K562 (cell line): ENCODE measurements around the gene SLC25A44. TPM values are rescaled to one million over a fixed set of nuclear protein-coding genes. Genes with fewer than 3 reads are reported as not detected.

Source experiments
- ATAC-seq: fragments of 200-7000 bp; cut with Tn5 transposase; 3 replicates; pipeline ENCODE4 v1.9.1; 2020; ENCODE audit warnings: moderate library complexity
- BruUV-seq: library from RNA; stranded (reverse); fragments of 400-500 nt; replicated peaks from 2 replicates; lab custom pipeline; 2021; lab: Mats Ljungman, UMichigan
- CTCF ChIA-PET: fragments of 300-600 bp; formaldehyde crosslinking; extraction: SDS; loops from one replicate; lab custom pipeline; 2021; ENCODE audit warnings: low intra/inter-chr PET ratio; lab: Yijun Ruan, JAX
- POLR2A ChIA-PET: fragments of 300-600, 350-650 bp; sonication (Branson Sonifier 250); formaldehyde crosslinking; extraction: SDS; loops from one replicate; lab custom pipeline; 2021; ENCODE audit warnings: antibody characterized with exemption, inconsistent platforms; lab: Yijun Ruan, JAX
- DNase-seq, 4 experiments: peaks; one replicate each; pipeline versions ENCODE4 v3.0.0 to v3.0.0-alpha.2; 2011 to 2018; ENCODE audit warnings: low spot score in 3 of 4, mixed read lengths in 3 of 4; ENCODE audit errors: extremely low read depth in 1 of 4
- FAIRE-seq: peaks from 2 replicates; lab custom pipeline; 2011; peaks lifted over from hg19 to GRCh38; lab: Jason Lieb, UNC
- H2AFZ ChIP-seq: 2 replicates; pipeline ENCODE4 v1.6.0; 2011; ENCODE audit warnings: low read depth, low read length, control low read depth, inconsistent platforms
- H3K27ac ChIP-seq: fragments of 200-600 bp; 3 replicates; pipeline ENCODE4 v1.8.0; 2011; ENCODE audit warnings: low read depth, mild to moderate bottlenecking, control low read depth, inconsistent platforms, low read length, moderate library complexity, mixed read lengths; ENCODE audit errors: extremely low read depth
- H3K27me3 ChIP-seq, 2 experiments: fragments of 300-600 bp in 1 of 2; 2 replicates in 1 of 2; 3 replicates in 1 of 2; pipeline versions ENCODE4 v1.6.0 to v1.8.0; 2011; ENCODE audit warnings: inconsistent platforms in 2 of 2, low read length in 2 of 2, mild to moderate bottlenecking in 1 of 2, mixed read lengths in 1 of 2, moderate library complexity in 1 of 2; ENCODE audit not compliant: control insufficient read depth in 2 of 2, insufficient read depth in 2 of 2
- H3K36me3 ChIP-seq: fragments of 300-600 bp; 3 replicates; pipeline ENCODE4 v1.8.0; 2011; ENCODE audit warnings: mild to moderate bottlenecking, low read length, inconsistent platforms; ENCODE audit not compliant: control insufficient read depth, insufficient read depth
- H3K4me1 ChIP-seq, 2 experiments: fragments of 200-600 bp in 1 of 2; replicated peaks in 1 of 2; 2 replicates in 1 of 2; 3 replicates in 1 of 2; pipeline versions ENCODE4 v1.5.1 to v1.8.0; 2011; ENCODE audit warnings: inconsistent platforms in 2 of 2, low read length in 2 of 2, mild to moderate bottlenecking in 1 of 2, mixed read lengths in 1 of 2, moderate library complexity in 1 of 2; ENCODE audit not compliant: control insufficient read depth in 2 of 2, insufficient read depth in 2 of 2
- H3K4me2 ChIP-seq: 2 replicates; pipeline ENCODE4 v1.6.1; 2011; ENCODE audit warnings: low read length, control low read depth, inconsistent platforms, mixed read lengths; ENCODE audit not compliant: insufficient read depth
- H3K4me3 ChIP-seq: fragments of 200-600 bp; sonication (generic), shearing (Covaris generic); 2 replicates; pipeline ENCODE4 v1.5.1; 2016; ENCODE audit warnings: control low read depth, inconsistent platforms
- H3K79me2 ChIP-seq: fragments of 200-600 bp; 3 replicates; pipeline ENCODE4 v1.8.0; 2011; ENCODE audit warnings: low read length, inconsistent platforms; ENCODE audit not compliant: control insufficient read depth, insufficient read depth
- H3K9ac ChIP-seq, 2 experiments: 2 replicates each; pipeline versions ENCODE4 v1.6.0 to v1.6.1; 2011; ENCODE audit warnings: low read depth in 2 of 2, low read length in 2 of 2, control low read depth in 1 of 2, inconsistent platforms in 1 of 2, mild to moderate bottlenecking in 1 of 2, mixed read lengths in 1 of 2; ENCODE audit not compliant: insufficient read depth in 1 of 2
- H3K9me1 ChIP-seq: one replicate; pipeline ENCODE4 v1.6.0; 2011; ENCODE audit warnings: inconsistent platforms, mild to moderate bottlenecking, low read length, moderate library complexity; ENCODE audit not compliant: control insufficient read depth, insufficient read depth
- H3K9me3 ChIP-seq: replicated peaks from 2 replicates; pipeline ENCODE4 v1.5.1; 2011; ENCODE audit warnings: low read depth, low read length, inconsistent platforms; ENCODE audit not compliant: control insufficient read depth, insufficient read depth
- H4K20me1 ChIP-seq: replicated peaks from 2 replicates; pipeline ENCODE4 v1.6.1; 2011; ENCODE audit warnings: low read length, inconsistent platforms, mixed read lengths; ENCODE audit not compliant: control insufficient read depth, insufficient read depth
- DPF2 ChIP-seq: fragments of 450-650 bp; IDR thresholded peaks from 2 replicates; pipeline ENCODE4 v1.6.1; 2016
- FOXK2 ChIP-seq, 2 experiments: fragments of 450-650 bp; IDR thresholded peaks in 1 of 2; conservative IDR thresholded peaks in 1 of 2; 2 replicates each; pipeline ENCODE4 v1.6.1; 2016; ENCODE audit warnings: low read depth in 2 of 2, mild to moderate bottlenecking in 1 of 2
- KAT7 ChIP-seq: sonication (generic); formaldehyde crosslinking; IDR thresholded peaks from 2 replicates; pipeline ENCODE4 v1.8.0; 2022; ENCODE audit warnings: missing genetic modification reagents, mild to moderate bottlenecking, borderline replicate concordance
- KLF10 ChIP-seq: fragments of 250-450 bp; sonication (Bioruptor Pico); IDR thresholded peaks from 2 replicates; pipeline ENCODE4 v1.6.1; 2021; ENCODE audit warnings: matching md5 sums
- KLF6 ChIP-seq: fragments of 250-450 bp; sonication (Bioruptor Pico); IDR thresholded peaks from 2 replicates; pipeline ENCODE4 v1.4.0; 2020; ENCODE audit warnings: mild to moderate bottlenecking, moderate library complexity, borderline replicate concordance
- PTBP1 ChIP-seq: fragments of 200-400 bp; formaldehyde crosslinking; IDR thresholded peaks from 2 replicates; pipeline ENCODE4 v1.6.1; 2017; ENCODE audit warnings: low read depth, low read length
- ZC3H4 ChIP-seq: sonication (generic); formaldehyde crosslinking; IDR thresholded peaks from 2 replicates; pipeline ENCODE4 v1.9.0; 2021; ENCODE audit warnings: missing genetic modification reagents, borderline replicate concordance
- WGBS: fragments of 100-300 bp; shearing (Covaris generic); methylation state at CpG from one replicate; pipeline ENCODE4 v1.1.6; 2016; ENCODE audit warnings: low coverage, mixed read lengths; ENCODE audit not compliant: insufficient coverage; ENCODE audit errors: missing lambda C conversion rate; 5-methylcytosine and 5-hydroxymethylcytosine counted together
- in situ Hi-C: fragments of 300-500 bp; cut with MboI; formaldehyde crosslinking; loops from 4 replicates; pipeline ENCODE4 v1.15.0; 2018; ENCODE audit warnings: inconsistent platforms, mixed read lengths
- intact Hi-C: fragments of 100-400 bp; cut with micrococcal nuclease; formaldehyde crosslinking; loops from 2 replicates; pipeline ENCODE4 v1.14.2; 2022
- polyA plus RNA-seq, 8 experiments: library from polyadenylated mRNA; depleted of rRNA in 4 of 8; stranded (reverse) in 5 of 8; unstranded in 3 of 8; fragments of >200 nt; fragmentation: Nextera tagmentation in 2 of 8; fragmentation: Illumina TruSeq in 1 of 8; extraction: Ambion mirVana in 2 of 8; extraction: Trizol in 1 of 8; gene quantifications; 2 replicates each; pipeline versions ENCODE4 v1.2.1 to v1.2.3, GENCODE V29; 2011 to 2014; ENCODE audit warnings: inconsistent platforms in 1 of 8, missing spikeins in 1 of 8
- total RNA-seq, 7 experiments: library from RNA; depleted of rRNA in 6 of 7; stranded (reverse); fragments of >200 nt in 6 of 7; fragmentation: Illumina TruSeq in 2 of 7; extraction: Trizol in 2 of 7; gene quantifications; 2 replicates each; pipeline versions ENCODE4 v1.2.1 to v1.2.3, GENCODE V29; 2011 to 2021; ENCODE audit warnings: low replicate concordance in 1 of 7
- TF ChIP-seq, protein P1 (sequence below): sonication (generic); IDR thresholded peaks from 2 replicates; pipeline ENCODE4 v1.6.1; 2016
- TF ChIP-seq, protein P2 (sequence below): fragments of 450-650 bp; IDR thresholded peaks from 2 replicates; pipeline ENCODE4 v1.6.1; 2016; ENCODE audit warnings: mild to moderate bottlenecking, moderate library complexity

Gene SLC25A44
- total and polyA plus RNA-seq, 9 of the 15 experiments (the other 6 are each of a cell fraction or from before 2014, with no cell fraction given) = 4.4 to 22.8 (median 12.5) TPM

GRCh38 chr1:156214024-156214748 is 20.3 kb downstream of the SLC25A44 start:
- peaks cover 31% of the 10 kb centered on the region for H3K79me2 ChIP-seq
- H3K27ac ChIP-seq = peak overlapping the region; percentile 100
- ATAC-seq (no peak), DNase-seq (peak; percentile 44 to 61 (median 48)), FAIRE-seq (no peak)
- H4K20me1 ChIP-seq = no peaks in the 10 kb centered on the region
- peaks cover 11 to 17% of the 10 kb centered on the region in 2 experiments; a peak in 4 of 5 replicates for H3K4me1 ChIP-seq
- no peaks in the 10 kb centered on the region for H3K27me3 ChIP-seq
- no peaks in the 10 kb centered on the region for H3K9me3 ChIP-seq
- in situ Hi-C loops (no loop called here), intact Hi-C loops (loop anchor here (5.0 kb wide), 1 partner anchor 67 kb away; no protein-coding TSS in a partner anchor)
- no TSS peak for BruUV-seq
- 17% methylated on average over 16 of the region's 16 CpGs for WGBS
- H3K4me2 ChIP-seq = peak overlapping the region; percentile 97
- H3K9ac ChIP-seq = peak overlapping the region; percentile 80 to 99
- peak overlapping the region; percentile 78 for H3K4me3 ChIP-seq
- peaks cover 47% of the 10 kb centered on the region; the same call in 2 of the 3 replicates for H3K36me3 ChIP-seq
- no peaks in the 10 kb centered on the region for H3K9me1 ChIP-seq
- POLR2A ChIA-PET = interaction anchor here (0.6 to 2.9 kb wide), 13 partner anchors 8 to 612 kb away, joined by 3 to 62 read pairs (median 5); partner anchors contain the start of genes KHDC4, SLC25A44, SMG5 and TMEM79
- peak overlapping the region; percentile 35 for H2AFZ ChIP-seq
- CTCF ChIA-PET = no interaction called here
- TF ChIP-seq KAT7 (CRISPR knock-in tag) (0 out of 2 replicates have a peak, but pooled peaks have one; percentile 5), KLF10 (CRISPR knock-in tag) (no peak), ZC3H4 (CRISPR knock-in tag) (peak; percentile 45; the same call in 1 of the 2 replicates), PTBP1 (no peak), FOXK2 (conservative IDR thresholded peaks at IDR 0.05 in 1 of 2, IDR thresholded peaks at IDR 0.05 in 1 of 2; ENCODE audit: low read depth in 2 of 2) (peak; percentile 36 to 58; a peak in 1 of 4 replicates), DPF2 (peak; percentile 85), KLF6 (CRISPR knock-in tag) (no peak)
- TF ChIP-seq, protein P1, sequence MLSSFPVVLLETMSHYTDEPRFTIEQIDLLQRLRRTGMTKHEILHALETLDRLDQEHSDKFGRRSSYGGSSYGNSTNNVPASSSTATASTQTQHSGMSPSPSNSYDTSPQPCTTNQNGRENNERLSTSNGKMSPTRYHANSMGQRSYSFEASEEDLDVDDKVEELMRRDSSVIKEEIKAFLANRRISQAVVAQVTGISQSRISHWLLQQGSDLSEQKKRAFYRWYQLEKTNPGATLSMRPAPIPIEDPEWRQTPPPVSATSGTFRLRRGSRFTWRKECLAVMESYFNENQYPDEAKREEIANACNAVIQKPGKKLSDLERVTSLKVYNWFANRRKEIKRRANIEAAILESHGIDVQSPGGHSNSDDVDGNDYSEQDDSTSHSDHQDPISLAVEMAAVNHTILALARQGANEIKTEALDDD = no peak
- TF ChIP-seq, protein P2, sequence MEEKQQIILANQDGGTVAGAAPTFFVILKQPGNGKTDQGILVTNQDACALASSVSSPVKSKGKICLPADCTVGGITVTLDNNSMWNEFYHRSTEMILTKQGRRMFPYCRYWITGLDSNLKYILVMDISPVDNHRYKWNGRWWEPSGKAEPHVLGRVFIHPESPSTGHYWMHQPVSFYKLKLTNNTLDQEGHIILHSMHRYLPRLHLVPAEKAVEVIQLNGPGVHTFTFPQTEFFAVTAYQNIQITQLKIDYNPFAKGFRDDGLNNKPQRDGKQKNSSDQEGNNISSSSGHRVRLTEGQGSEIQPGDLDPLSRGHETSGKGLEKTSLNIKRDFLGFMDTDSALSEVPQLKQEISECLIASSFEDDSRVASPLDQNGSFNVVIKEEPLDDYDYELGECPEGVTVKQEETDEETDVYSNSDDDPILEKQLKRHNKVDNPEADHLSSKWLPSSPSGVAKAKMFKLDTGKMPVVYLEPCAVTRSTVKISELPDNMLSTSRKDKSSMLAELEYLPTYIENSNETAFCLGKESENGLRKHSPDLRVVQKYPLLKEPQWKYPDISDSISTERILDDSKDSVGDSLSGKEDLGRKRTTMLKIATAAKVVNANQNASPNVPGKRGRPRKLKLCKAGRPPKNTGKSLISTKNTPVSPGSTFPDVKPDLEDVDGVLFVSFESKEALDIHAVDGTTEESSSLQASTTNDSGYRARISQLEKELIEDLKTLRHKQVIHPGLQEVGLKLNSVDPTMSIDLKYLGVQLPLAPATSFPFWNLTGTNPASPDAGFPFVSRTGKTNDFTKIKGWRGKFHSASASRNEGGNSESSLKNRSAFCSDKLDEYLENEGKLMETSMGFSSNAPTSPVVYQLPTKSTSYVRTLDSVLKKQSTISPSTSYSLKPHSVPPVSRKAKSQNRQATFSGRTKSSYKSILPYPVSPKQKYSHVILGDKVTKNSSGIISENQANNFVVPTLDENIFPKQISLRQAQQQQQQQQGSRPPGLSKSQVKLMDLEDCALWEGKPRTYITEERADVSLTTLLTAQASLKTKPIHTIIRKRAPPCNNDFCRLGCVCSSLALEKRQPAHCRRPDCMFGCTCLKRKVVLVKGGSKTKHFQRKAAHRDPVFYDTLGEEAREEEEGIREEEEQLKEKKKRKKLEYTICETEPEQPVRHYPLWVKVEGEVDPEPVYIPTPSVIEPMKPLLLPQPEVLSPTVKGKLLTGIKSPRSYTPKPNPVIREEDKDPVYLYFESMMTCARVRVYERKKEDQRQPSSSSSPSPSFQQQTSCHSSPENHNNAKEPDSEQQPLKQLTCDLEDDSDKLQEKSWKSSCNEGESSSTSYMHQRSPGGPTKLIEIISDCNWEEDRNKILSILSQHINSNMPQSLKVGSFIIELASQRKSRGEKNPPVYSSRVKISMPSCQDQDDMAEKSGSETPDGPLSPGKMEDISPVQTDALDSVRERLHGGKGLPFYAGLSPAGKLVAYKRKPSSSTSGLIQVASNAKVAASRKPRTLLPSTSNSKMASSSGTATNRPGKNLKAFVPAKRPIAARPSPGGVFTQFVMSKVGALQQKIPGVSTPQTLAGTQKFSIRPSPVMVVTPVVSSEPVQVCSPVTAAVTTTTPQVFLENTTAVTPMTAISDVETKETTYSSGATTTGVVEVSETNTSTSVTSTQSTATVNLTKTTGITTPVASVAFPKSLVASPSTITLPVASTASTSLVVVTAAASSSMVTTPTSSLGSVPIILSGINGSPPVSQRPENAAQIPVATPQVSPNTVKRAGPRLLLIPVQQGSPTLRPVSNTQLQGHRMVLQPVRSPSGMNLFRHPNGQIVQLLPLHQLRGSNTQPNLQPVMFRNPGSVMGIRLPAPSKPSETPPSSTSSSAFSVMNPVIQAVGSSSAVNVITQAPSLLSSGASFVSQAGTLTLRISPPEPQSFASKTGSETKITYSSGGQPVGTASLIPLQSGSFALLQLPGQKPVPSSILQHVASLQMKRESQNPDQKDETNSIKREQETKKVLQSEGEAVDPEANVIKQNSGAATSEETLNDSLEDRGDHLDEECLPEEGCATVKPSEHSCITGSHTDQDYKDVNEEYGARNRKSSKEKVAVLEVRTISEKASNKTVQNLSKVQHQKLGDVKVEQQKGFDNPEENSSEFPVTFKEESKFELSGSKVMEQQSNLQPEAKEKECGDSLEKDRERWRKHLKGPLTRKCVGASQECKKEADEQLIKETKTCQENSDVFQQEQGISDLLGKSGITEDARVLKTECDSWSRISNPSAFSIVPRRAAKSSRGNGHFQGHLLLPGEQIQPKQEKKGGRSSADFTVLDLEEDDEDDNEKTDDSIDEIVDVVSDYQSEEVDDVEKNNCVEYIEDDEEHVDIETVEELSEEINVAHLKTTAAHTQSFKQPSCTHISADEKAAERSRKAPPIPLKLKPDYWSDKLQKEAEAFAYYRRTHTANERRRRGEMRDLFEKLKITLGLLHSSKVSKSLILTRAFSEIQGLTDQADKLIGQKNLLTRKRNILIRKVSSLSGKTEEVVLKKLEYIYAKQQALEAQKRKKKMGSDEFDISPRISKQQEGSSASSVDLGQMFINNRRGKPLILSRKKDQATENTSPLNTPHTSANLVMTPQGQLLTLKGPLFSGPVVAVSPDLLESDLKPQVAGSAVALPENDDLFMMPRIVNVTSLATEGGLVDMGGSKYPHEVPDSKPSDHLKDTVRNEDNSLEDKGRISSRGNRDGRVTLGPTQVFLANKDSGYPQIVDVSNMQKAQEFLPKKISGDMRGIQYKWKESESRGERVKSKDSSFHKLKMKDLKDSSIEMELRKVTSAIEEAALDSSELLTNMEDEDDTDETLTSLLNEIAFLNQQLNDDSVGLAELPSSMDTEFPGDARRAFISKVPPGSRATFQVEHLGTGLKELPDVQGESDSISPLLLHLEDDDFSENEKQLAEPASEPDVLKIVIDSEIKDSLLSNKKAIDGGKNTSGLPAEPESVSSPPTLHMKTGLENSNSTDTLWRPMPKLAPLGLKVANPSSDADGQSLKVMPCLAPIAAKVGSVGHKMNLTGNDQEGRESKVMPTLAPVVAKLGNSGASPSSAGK = peak; percentile 75
